Psoas muscle (tissue), 8 donors: Measurements from ENCODE around the gene CDH1. TPM values are rescaled to one million over a fixed set of nuclear protein-coding genes. Genes with fewer than 3 reads are reported as not detected.

Experiments
- ATAC-seq, 4 donors: fragments of 200-7000 bp; cut with Tn5 transposase; one replicate each; pipeline ENCODE4 v1.9.1; 2020; ENCODE audit warnings: moderate library complexity in 3 of 4, mild to moderate bottlenecking in 2 of 4
- DNase-seq, 2 donors: peaks; one replicate each; pipeline ENCODE4 v3.0.0-alpha.2; 2020
- H3K27ac ChIP-seq: fragments of 200-600 bp; one replicate; pipeline ENCODE4 v1.8.0; 2022
- H3K27me3 ChIP-seq, 3 donors: fragments of 200-600 bp in 1 of 3; one replicate each; pipeline versions ENCODE4 v1.6.1 to v1.8.0; 2013 to 2022; ENCODE audit warnings: low read length in 2 of 3, mild to moderate bottlenecking in 2 of 3, moderate library complexity in 1 of 3; ENCODE audit not compliant: insufficient read depth in 3 of 3
- H3K36me3 ChIP-seq, 2 donors: fragments of 200-600 bp in 1 of 2; one replicate each; pipeline versions ENCODE4 v1.6.1 to v1.8.0; 2013 to 2022; ENCODE audit warnings: low read depth in 1 of 2, mild to moderate bottlenecking in 1 of 2, moderate library complexity in 1 of 2; ENCODE audit not compliant: insufficient read depth in 1 of 2
- H3K4me1 ChIP-seq: fragments of 200-600 bp; one replicate; pipeline ENCODE4 v1.8.0; 2022
- H3K4me3 ChIP-seq: fragments of 200-600 bp; one replicate; pipeline ENCODE4 v1.8.0; 2022; ENCODE audit warnings: mild to moderate bottlenecking
- H3K9me3 ChIP-seq: fragments of 200-600 bp; one replicate; pipeline ENCODE4 v1.8.0; 2022
- CTCF ChIP-seq: fragments of 200-600 bp; IDR thresholded peaks from one replicate; pipeline ENCODE4 v1.8.0; 2022; ENCODE audit warnings: antibody characterized with exemption
- WGBS, 3 donors: extraction: QIAGEN DNeasy Blood & Tissue Kit; methylation state at CpG; one replicate each; pipeline versions ENCODE4 v1.1.6 to v1.1.7; 2013; 5-methylcytosine and 5-hydroxymethylcytosine counted together
- intact Hi-C, 2 donors: fragments of 100-400 bp; cut with DNase I; formaldehyde crosslinking; loops; one replicate each; pipeline versions ENCODE4 v1.11.0 to v1.14.2; 2022
- polyA plus RNA-seq, 3 donors: library from polyadenylated mRNA; stranded (reverse); fragments of 200-250 nt; gene quantifications; one replicate each; pipeline ENCODE4 v1.2.3, GENCODE V29; 2013
- total RNA-seq, 4 donors: library from RNA; stranded (reverse); fragmentation: NEBNext Ultra II Directional in 2 of 4; extraction: Animal tissue kit (Norgen Biotek cat#: 25700) in 2 of 4; gene quantifications; one replicate each; pipeline versions ENCODE4 v1.2.1 to v1.2.4, GENCODE V29; 2021 to 2023
- donor health status: healthy with polysubstance abuse.
- donor health status: DM: no; HTN: no; CAD: no; lungs with moderate emphysema.
- donor health status: Bipolar disorder and iron deficiency.
- donor health status: healthy.
- donor health status: DM: yes; HTN: yes; CAD: no.
- donor health status: DM: no; HTN: no; CAD: no.
- donor health status: DM: no; HTN: no; CAD: no.
- donor health status: DM: yes; HTN: yes; CAD: no.

The CDH1 gene
- total and polyA plus RNA-seq, 7 donors = 0.04 to 0.63 (median 0.09) TPM; not detected in 2

- WGBS, 3 donors = 47 to 57% (median 49%) methylated on average over 6 of the region's 6 CpGs
- Histone ChIP-seq H3K27ac (no peak overlapping the region), H3K36me3 (no peaks in the 10 kb centered on the region), H3K4me1 (no peaks in the 10 kb centered on the region), H3K4me3 (no peak overlapping the region), H3K9me3 (no peaks in the 10 kb centered on the region), H3K27me3 (no peaks in the 10 kb centered on the region)
- ATAC-seq (no peak), DNase-seq (no peak)
- no peak for TF ChIP-seq CTCF
- intact Hi-C loops = no loop called here
These were observed 39.9 kb downstream of the CDH1 start for GRCh38 chr16:68776821-68777485.

- WGBS, 3 donors = 44 to 50% (median 49%) methylated on average over 6 of the region's 6 CpGs
These were observed 41.6 kb downstream of the CDH1 start for GRCh38 chr16:68778551-68779231.

DNA sequence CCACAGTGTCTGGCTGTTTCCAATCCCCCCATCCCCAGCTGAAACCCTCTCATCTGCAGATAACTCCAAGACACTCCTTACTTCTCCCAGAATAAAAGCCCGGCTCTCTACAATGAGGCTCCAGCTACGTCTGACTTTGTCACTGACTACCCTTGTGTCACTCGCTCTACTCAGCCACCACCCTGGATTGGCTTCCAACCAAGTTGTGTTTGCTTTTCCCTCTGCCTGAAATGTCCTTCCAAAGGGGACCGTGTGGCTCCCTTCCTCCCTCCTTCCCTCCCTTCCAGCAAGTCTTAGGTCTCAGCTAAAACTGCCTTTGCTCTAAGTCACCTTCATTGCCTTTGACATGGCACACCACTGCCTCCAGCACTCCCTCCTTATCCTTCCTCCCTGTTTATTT lies 42.8 kb downstream of the CDH1 start:
- TF ChIP-seq CTCF = no peak
- WGBS, 3 donors = 72 to 86% (median 84%) methylated on average over 4 of the region's 4 CpGs

More at GRCh38 chr16:68778551-68779231, 41.6 kb downstream of the CDH1 start:
- ATAC-seq (no peak), DNase-seq (no peak)
- Histone ChIP-seq H3K9me3 (no peaks in the 10 kb centered on the region), H3K4me1 (no peaks in the 10 kb centered on the region), H3K27ac (no peak overlapping the region), H3K4me3 (no peak overlapping the region), H3K27me3 (no peaks in the 10 kb centered on the region), H3K36me3 (no peaks in the 10 kb centered on the region)
- intact Hi-C loops = no loop called here
- TF ChIP-seq CTCF = no peak

GRCh38 chr16:68781784-68782183 lies 44.7 kb downstream of the CDH1 start:
- no peak for DNase-seq
- Histone ChIP-seq H3K9me3 (no peaks in the 10 kb centered on the region), H3K4me1 (no peaks in the 10 kb centered on the region), H3K4me3 (no peak overlapping the region), H3K27ac (no peak overlapping the region), H3K27me3 (no peaks in the 10 kb centered on the region), H3K36me3 (no peaks in the 10 kb centered on the region)
- no peak for TF ChIP-seq CTCF
- ATAC-seq = no peak
- intact Hi-C loops = no loop called here
- 38 to 71% (median 46%) methylated on average over 1 of the region's 1 CpG for WGBS, 3 donors

More for the DNA sequence above, 42.8 kb downstream of the CDH1 start:
- H3K27me3 ChIP-seq = no peaks in the 10 kb centered on the region
- intact Hi-C loops = no loop called here
- no peak overlapping the region for H3K27ac ChIP-seq
- H3K4me3 ChIP-seq = no peak overlapping the region
- no peaks in the 10 kb centered on the region for H3K4me1 ChIP-seq
- DNase-seq (no peak), ATAC-seq (no peak)
- H3K36me3 ChIP-seq = no peaks in the 10 kb centered on the region
- no peaks in the 10 kb centered on the region for H3K9me3 ChIP-seq
